Vagina (tissue), 2 donors: ENCODE measurements around the gene RHO.
"Not testable (repeated sequence)": the region's sequence is repeated elsewhere in the genome, so short reads cannot be mapped to it uniquely, and the experiment has no call there.

Source experiments
- CTCF ChIP-seq, 3 experiments: fragments of 450-650 bp in 2 of 3; fragments of 200-600 bp in 1 of 3; sonication (generic) in 1 of 3; IDR thresholded peaks; one replicate each; pipeline ENCODE4 v1.5.1; 2017 to 2019; ENCODE audit warnings: antibody characterized with exemption in 3 of 3, mild to moderate bottlenecking in 2 of 3, moderate library complexity in 2 of 3
- POLR2A ChIP-seq, 2 donors: fragments of 450-650 bp; IDR thresholded peaks; one replicate each; pipeline ENCODE4 v1.6.1; 2017; ENCODE audit warnings: antibody characterized with exemption in 2 of 2, mild to moderate bottlenecking in 2 of 2, moderate library complexity in 2 of 2
- POLR2AphosphoS5 ChIP-seq, 2 donors: sonication (generic); formaldehyde crosslinking; IDR thresholded peaks; one replicate each; pipeline ENCODE4 v1.9.0; 2017; ENCODE audit warnings: antibody characterized with exemption in 2 of 2, mild to moderate bottlenecking in 2 of 2, low read depth in 1 of 2; ENCODE audit not compliant: insufficient read depth in 1 of 2

- not testable (repeated sequence) for TF ChIP-seq CTCF (IDR thresholded peaks at IDR 0.05); POLR2AphosphoS5 (IDR thresholded peaks at IDR 0.05; ENCODE audit: insufficient read depth in 1 of 2, low read depth in 1 of 2); POLR2A (IDR thresholded peaks at IDR 0.05)
These were observed 30.6 kb upstream of the RHO start for GRCh38 chr3:129497876-129498275.
